Activated T-helper 1 cell treated with anti-CD3 and anti-CD28 coated beads, Interleukin-2, amount 50 U/mL, for 16 hours (primary cell): Measurements from ENCODE around the gene TAT.

Source experiments
- DNase-seq, 2 donors: peaks; one replicate each; pipeline ENCODE4 v3.0.0-alpha.2; 2020; ENCODE audit warnings: low read depth in 1 of 2, low spot score in 1 of 2

Gene TAT

GRCh38 chr16:71547168-71547567 is 29.7 kb downstream of the TAT start:
- DNase-seq = no peak

- peak; percentile 16 to 25 for DNase-seq
Measured at GRCh38 chr16:71542377-71542776, 34.5 kb downstream of the TAT start.

GRCh38 chr16:71537643-71538042 is 39.2 kb downstream of the TAT start:
- DNase-seq = no peak

GRCh38 chr16:71536752-71537499 is 40.0 kb downstream of the TAT start:
- no peak for DNase-seq

- DNase-seq = no peak
Measured at GRCh38 chr16:71532366-71532765, 44.5 kb downstream of the TAT start.

- DNase-seq = no peak
Measured at GRCh38 chr16:71528863-71529262, 48.0 kb downstream of the TAT start.

GRCh38 chr16:71528257-71528656 is 48.6 kb downstream of the TAT start:
- no peak for DNase-seq

- no peak for DNase-seq
Measured at GRCh38 chr16:71526111-71526631, 50.7 kb downstream of the TAT start, which contains the start of gene CHST4. CHST4 (plus strand) TSS chr16:71526426; CDS start chr16:71536678, 10,252 bp downstream.

- no peak for DNase-seq
Measured at GRCh38 chr16:71524566-71525553, 52.0 kb downstream of the TAT start.

GRCh38 chr16:71520550-71520949 is 56.3 kb downstream of the TAT start:
- DNase-seq = no peak
